Esophagus muscularis mucosa (tissue), 4 donors: ENCODE data around the gene ATL3.
A peak's percentile ranks its signal among the peaks of the same experiment; 100 is the strongest.

Source experiments
- EP300 ChIP-seq: sonication (generic); formaldehyde crosslinking; IDR thresholded peaks from one replicate; pipeline ENCODE4 v1.6.1; 2017; ENCODE audit warnings: antibody characterized with exemption
- POLR2A ChIP-seq: fragments of 450-650 bp; IDR thresholded peaks from one replicate; pipeline ENCODE4 v1.6.1; 2017; ENCODE audit warnings: antibody characterized with exemption, moderate library complexity, mild to moderate bottlenecking, low read depth
- POLR2AphosphoS5 ChIP-seq, 2 donors: sonication (generic); formaldehyde crosslinking; IDR thresholded peaks; one replicate each; pipeline ENCODE4 v1.6.1; 2017; ENCODE audit warnings: antibody characterized with exemption in 2 of 2
- TF ChIP-seq, protein P1 (sequence below), 3 experiments: fragments of 200-600 bp in 2 of 3; fragments of 450-650 bp in 1 of 3; sonication (generic) in 2 of 3; IDR thresholded peaks; one replicate each; pipeline ENCODE4 v1.5.1; 2017 to 2019; ENCODE audit warnings: antibody characterized with exemption in 3 of 3, mild to moderate bottlenecking in 2 of 3, moderate library complexity in 1 of 3

GRCh38 chr11:63639199-63639832 is 31.9 kb downstream of the ATL3 start:
- TF ChIP-seq POLR2A (no peak), POLR2AphosphoS5 (IDR thresholded peaks at IDR 0.05) (no peak), EP300 (no peak)
- TF ChIP-seq, protein P1, sequence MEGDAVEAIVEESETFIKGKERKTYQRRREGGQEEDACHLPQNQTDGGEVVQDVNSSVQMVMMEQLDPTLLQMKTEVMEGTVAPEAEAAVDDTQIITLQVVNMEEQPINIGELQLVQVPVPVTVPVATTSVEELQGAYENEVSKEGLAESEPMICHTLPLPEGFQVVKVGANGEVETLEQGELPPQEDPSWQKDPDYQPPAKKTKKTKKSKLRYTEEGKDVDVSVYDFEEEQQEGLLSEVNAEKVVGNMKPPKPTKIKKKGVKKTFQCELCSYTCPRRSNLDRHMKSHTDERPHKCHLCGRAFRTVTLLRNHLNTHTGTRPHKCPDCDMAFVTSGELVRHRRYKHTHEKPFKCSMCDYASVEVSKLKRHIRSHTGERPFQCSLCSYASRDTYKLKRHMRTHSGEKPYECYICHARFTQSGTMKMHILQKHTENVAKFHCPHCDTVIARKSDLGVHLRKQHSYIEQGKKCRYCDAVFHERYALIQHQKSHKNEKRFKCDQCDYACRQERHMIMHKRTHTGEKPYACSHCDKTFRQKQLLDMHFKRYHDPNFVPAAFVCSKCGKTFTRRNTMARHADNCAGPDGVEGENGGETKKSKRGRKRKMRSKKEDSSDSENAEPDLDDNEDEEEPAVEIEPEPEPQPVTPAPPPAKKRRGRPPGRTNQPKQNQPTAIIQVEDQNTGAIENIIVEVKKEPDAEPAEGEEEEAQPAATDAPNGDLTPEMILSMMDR (IDR thresholded peaks at IDR 0.05), result peak; percentile 39 to 52 (median 43)
